ENCODE measurements around the gene ANKS1B. TPM values are rescaled to one million over a fixed set of nuclear protein-coding genes. Genes with fewer than 3 reads are reported as not detected.

The ANKS1B gene
- total and polyA plus RNA-seq, 10 of the 15 experiments (the other 5 are each of a cell fraction or from before 2014, with no cell fraction given), result 0.16 to 1.3 (median 0.82) TPM; not detected in 7

DNA sequence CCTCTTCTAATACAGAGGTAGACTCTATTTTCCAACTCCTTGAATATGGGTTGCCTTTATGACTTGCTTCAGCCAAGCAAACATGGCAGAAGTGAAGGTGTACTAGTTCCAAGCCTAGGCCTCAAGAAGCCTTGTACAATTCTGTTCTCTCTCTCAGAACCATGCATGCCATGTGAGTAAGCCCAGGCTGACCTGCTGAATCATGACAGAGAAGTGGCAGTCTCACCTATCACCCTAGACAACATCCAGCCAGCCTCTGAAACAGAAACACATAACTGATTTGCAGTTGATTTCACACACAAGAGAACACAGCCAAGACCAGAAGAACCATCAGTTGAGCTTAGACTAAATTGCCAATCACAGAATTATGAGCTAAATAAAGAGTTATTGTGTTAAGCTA lies 180.0 kb downstream of the ANKS1B start:
- Histone ChIP-seq H3K4me3 (no peak overlapping the region), H2AFZ (ENCODE audit: control insufficient read depth, low read depth, low read length) (no peak overlapping the region), H3K4me1 (ENCODE audit: control insufficient read depth, insufficient read depth, low read length) (no peaks in the 10 kb centered on the region), H3K9me3 (replicated peaks; ENCODE audit: control insufficient read depth, insufficient read depth, low read length) (no peaks in the 10 kb centered on the region), H3K27me3 (replicated peaks in 1 of 2; ENCODE audit: control insufficient read depth in 2 of 2, insufficient read depth in 2 of 2, low read length in 1 of 2) (no peaks in the 10 kb centered on the region; a peak in 1 of 4 replicates), H3K9ac (ENCODE audit: control insufficient read depth, insufficient read depth, low read length) (no peak overlapping the region), H3K79me2 (ENCODE audit: control insufficient read depth, insufficient read depth, low read length) (no peaks in the 10 kb centered on the region), H4K20me1 (ENCODE audit: control insufficient read depth, insufficient read depth) (no peaks in the 10 kb centered on the region), H3K27ac (ENCODE audit: control insufficient read depth, insufficient read depth) (no peak overlapping the region), H3K4me2 (ENCODE audit: control insufficient read depth, insufficient read depth) (no peak overlapping the region), H3K36me3 (ENCODE audit: control insufficient read depth in 2 of 2, insufficient read depth in 2 of 2, low read length in 1 of 2) (no peaks in the 10 kb centered on the region)
- ChIA-PET SMC1A (ENCODE audit: uncharacterized antibody, unreplicated experiment) (no interaction called here), POLR2A (no interaction called here), CTCF (no interaction called here), RAD21 (ENCODE audit: unreplicated experiment) (no interaction called here)
- in situ Hi-C loops (cut with MboI) (no loop called here), intact Hi-C loops (cut with micrococcal nuclease; ENCODE audit: unreplicated experiment) (no loop called here)
- FAIRE-seq (no peak), ATAC-seq (no peak), DNase-seq (ENCODE audit: low read depth, low spot score) (no peak)
- BruUV-seq (replicated peaks), result no TSS peak
- TF ChIP-seq KAT2A (conservative IDR thresholded peaks at IDR 0.05; ENCODE audit: control insufficient read depth, low read depth, low read length), result no peak
- TF ChIP-seq, protein P1, sequence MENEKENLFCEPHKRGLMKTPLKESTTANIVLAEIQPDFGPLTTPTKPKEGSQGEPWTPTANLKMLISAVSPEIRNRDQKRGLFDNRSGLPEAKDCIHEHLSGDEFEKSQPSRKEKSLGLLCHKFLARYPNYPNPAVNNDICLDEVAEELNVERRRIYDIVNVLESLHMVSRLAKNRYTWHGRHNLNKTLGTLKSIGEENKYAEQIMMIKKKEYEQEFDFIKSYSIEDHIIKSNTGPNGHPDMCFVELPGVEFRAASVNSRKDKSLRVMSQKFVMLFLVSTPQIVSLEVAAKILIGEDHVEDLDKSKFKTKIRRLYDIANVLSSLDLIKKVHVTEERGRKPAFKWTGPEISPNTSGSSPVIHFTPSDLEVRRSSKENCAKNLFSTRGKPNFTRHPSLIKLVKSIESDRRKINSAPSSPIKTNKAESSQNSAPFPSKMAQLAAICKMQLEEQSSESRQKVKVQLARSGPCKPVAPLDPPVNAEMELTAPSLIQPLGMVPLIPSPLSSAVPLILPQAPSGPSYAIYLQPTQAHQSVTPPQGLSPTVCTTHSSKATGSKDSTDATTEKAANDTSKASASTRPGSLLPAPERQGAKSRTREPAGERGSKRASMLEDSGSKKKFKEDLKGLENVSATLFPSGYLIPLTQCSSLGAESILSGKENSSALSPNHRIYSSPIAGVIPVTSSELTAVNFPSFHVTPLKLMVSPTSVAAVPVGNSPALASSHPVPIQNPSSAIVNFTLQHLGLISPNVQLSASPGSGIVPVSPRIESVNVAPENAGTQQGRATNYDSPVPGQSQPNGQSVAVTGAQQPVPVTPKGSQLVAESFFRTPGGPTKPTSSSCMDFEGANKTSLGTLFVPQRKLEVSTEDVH (IDR thresholded peaks at IDR 0.05; ENCODE audit: low read depth, partially characterized antibody), result no peak
- TF ChIP-seq, protein P2, sequence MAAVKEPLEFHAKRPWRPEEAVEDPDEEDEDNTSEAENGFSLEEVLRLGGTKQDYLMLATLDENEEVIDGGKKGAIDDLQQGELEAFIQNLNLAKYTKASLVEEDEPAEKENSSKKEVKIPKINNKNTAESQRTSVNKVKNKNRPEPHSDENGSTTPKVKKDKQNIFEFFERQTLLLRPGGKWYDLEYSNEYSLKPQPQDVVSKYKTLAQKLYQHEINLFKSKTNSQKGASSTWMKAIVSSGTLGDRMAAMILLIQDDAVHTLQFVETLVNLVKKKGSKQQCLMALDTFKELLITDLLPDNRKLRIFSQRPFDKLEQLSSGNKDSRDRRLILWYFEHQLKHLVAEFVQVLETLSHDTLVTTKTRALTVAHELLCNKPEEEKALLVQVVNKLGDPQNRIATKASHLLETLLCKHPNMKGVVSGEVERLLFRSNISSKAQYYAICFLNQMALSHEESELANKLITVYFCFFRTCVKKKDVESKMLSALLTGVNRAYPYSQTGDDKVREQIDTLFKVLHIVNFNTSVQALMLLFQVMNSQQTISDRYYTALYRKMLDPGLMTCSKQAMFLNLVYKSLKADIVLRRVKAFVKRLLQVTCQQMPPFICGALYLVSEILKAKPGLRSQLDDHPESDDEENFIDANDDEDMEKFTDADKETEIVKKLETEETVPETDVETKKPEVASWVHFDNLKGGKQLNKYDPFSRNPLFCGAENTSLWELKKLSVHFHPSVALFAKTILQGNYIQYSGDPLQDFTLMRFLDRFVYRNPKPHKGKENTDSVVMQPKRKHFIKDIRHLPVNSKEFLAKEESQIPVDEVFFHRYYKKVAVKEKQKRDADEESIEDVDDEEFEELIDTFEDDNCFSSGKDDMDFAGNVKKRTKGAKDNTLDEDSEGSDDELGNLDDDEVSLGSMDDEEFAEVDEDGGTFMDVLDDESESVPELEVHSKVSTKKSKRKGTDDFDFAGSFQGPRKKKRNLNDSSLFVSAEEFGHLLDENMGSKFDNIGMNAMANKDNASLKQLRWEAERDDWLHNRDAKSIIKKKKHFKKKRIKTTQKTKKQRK (IDR thresholded peaks at IDR 0.05; ENCODE audit: low read depth, low read length), result no peak
- TF ChIP-seq, protein P3, sequence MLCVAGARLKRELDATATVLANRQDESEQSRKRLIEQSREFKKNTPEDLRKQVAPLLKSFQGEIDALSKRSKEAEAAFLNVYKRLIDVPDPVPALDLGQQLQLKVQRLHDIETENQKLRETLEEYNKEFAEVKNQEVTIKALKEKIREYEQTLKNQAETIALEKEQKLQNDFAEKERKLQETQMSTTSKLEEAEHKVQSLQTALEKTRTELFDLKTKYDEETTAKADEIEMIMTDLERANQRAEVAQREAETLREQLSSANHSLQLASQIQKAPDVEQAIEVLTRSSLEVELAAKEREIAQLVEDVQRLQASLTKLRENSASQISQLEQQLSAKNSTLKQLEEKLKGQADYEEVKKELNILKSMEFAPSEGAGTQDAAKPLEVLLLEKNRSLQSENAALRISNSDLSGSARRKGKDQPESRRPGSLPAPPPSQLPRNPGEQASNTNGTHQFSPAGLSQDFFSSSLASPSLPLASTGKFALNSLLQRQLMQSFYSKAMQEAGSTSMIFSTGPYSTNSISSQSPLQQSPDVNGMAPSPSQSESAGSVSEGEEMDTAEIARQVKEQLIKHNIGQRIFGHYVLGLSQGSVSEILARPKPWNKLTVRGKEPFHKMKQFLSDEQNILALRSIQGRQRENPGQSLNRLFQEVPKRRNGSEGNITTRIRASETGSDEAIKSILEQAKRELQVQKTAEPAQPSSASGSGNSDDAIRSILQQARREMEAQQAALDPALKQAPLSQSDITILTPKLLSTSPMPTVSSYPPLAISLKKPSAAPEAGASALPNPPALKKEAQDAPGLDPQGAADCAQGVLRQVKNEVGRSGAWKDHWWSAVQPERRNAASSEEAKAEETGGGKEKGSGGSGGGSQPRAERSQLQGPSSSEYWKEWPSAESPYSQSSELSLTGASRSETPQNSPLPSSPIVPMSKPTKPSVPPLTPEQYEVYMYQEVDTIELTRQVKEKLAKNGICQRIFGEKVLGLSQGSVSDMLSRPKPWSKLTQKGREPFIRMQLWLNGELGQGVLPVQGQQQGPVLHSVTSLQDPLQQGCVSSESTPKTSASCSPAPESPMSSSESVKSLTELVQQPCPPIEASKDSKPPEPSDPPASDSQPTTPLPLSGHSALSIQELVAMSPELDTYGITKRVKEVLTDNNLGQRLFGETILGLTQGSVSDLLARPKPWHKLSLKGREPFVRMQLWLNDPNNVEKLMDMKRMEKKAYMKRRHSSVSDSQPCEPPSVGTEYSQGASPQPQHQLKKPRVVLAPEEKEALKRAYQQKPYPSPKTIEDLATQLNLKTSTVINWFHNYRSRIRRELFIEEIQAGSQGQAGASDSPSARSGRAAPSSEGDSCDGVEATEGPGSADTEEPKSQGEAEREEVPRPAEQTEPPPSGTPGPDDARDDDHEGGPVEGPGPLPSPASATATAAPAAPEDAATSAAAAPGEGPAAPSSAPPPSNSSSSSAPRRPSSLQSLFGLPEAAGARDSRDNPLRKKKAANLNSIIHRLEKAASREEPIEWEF (IDR thresholded peaks at IDR 0.05; ENCODE audit: insufficient replicate concordance, low read depth, low read length), result no peak
- TF ChIP-seq SPI1 (IDR thresholded peaks at IDR 0.05; ENCODE audit: borderline replicate concordance, insufficient read depth, low read depth, low read length), result no peak
- TF ChIP-seq, protein P4, sequence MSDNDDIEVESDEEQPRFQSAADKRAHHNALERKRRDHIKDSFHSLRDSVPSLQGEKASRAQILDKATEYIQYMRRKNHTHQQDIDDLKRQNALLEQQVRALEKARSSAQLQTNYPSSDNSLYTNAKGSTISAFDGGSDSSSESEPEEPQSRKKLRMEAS (IDR thresholded peaks at IDR 0.05; ENCODE audit: low read depth, low read length), result no peak
- TF ChIP-seq, protein P5, sequence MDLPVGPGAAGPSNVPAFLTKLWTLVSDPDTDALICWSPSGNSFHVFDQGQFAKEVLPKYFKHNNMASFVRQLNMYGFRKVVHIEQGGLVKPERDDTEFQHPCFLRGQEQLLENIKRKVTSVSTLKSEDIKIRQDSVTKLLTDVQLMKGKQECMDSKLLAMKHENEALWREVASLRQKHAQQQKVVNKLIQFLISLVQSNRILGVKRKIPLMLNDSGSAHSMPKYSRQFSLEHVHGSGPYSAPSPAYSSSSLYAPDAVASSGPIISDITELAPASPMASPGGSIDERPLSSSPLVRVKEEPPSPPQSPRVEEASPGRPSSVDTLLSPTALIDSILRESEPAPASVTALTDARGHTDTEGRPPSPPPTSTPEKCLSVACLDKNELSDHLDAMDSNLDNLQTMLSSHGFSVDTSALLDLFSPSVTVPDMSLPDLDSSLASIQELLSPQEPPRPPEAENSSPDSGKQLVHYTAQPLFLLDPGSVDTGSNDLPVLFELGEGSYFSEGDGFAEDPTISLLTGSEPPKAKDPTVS (IDR thresholded peaks at IDR 0.05; ENCODE audit: low read depth, low read length), result no peak
- TF ChIP-seq SIX5 (IDR thresholded peaks at IDR 0.05; ENCODE audit: low read depth, low read length, severe bottlenecking), result no peak
